Fibroblast of lung (primary cell): ENCODE results near the gene PRPF6. TPM values are rescaled to one million over a fixed set of nuclear protein-coding genes. Genes with fewer than 3 reads are reported as not detected.

Experiments used
- DNase-seq, 2 donors: peaks; one replicate each; pipeline versions ENCODE4 v3.0.0 to v3.0.0-alpha.2; 2010; ENCODE audit warnings: low read depth in 2 of 2
- H2AFZ ChIP-seq: 2 replicates; pipeline ENCODE4 v1.5.1; 2012; ENCODE audit warnings: low read length, control low read depth, inconsistent platforms
- H3K27ac ChIP-seq: 2 replicates; pipeline ENCODE4 v1.5.1; 2011; ENCODE audit warnings: low read length, control low read depth; ENCODE audit not compliant: insufficient read depth
- H3K27me3 ChIP-seq: 2 replicates; pipeline ENCODE4 v1.5.1; 2011; ENCODE audit warnings: mild to moderate bottlenecking, low read length; ENCODE audit not compliant: control insufficient read depth, insufficient read depth
- H3K36me3 ChIP-seq: 2 replicates; pipeline ENCODE4 v1.5.1; 2011; ENCODE audit warnings: low read length; ENCODE audit not compliant: control insufficient read depth, insufficient read depth
- H3K4me1 ChIP-seq: 2 replicates; pipeline ENCODE4 v1.5.1; 2011; ENCODE audit warnings: low read length; ENCODE audit not compliant: control insufficient read depth, insufficient read depth; ENCODE audit errors: extremely low read depth
- H3K4me2 ChIP-seq: 2 replicates; pipeline ENCODE4 v1.5.1; 2011; ENCODE audit warnings: low read length, control low read depth; ENCODE audit not compliant: insufficient read depth; ENCODE audit errors: extremely low read depth
- H3K4me3 ChIP-seq, 4 experiments: fragments of 200-600 bp in 1 of 4; sonication (generic) in 1 of 4; replicated peaks in 1 of 4; 2 replicates each; pipeline ENCODE4 v1.5.1; 2011 to 2016; ENCODE audit warnings: low read length in 4 of 4, low read depth in 3 of 4, mild to moderate bottlenecking in 3 of 4, control low read depth in 2 of 4, inconsistent platforms in 1 of 4, mixed read lengths in 1 of 4; ENCODE audit not compliant: insufficient read depth in 1 of 4; ENCODE audit errors: control extremely low read depth in 1 of 4
- H3K79me2 ChIP-seq: 2 replicates; pipeline ENCODE4 v1.5.1; 2012; ENCODE audit warnings: mild to moderate bottlenecking, low read length, inconsistent platforms; ENCODE audit not compliant: control insufficient read depth, insufficient read depth
- H3K9ac ChIP-seq: 2 replicates; pipeline ENCODE4 v1.5.1; 2011; ENCODE audit warnings: mild to moderate bottlenecking, low read length, control low read depth; ENCODE audit not compliant: insufficient read depth
- H3K9me3 ChIP-seq: 2 replicates; pipeline ENCODE4 v1.5.1; 2012; ENCODE audit warnings: low read depth, low read length; ENCODE audit not compliant: control insufficient read depth, insufficient read depth
- H4K20me1 ChIP-seq: 2 replicates; pipeline ENCODE4 v1.5.1; 2011; ENCODE audit warnings: low read length; ENCODE audit not compliant: control insufficient read depth, insufficient read depth; ENCODE audit errors: extremely low read depth
- EZH2 ChIP-seq: IDR thresholded peaks from 2 replicates; pipeline ENCODE4 v1.5.1; 2012; ENCODE audit warnings: low read length, control low read depth, mild to moderate bottlenecking; ENCODE audit errors: missing control alignments
- polyA plus RNA-seq, 2 donors: library from polyadenylated mRNA; depleted of rRNA in 1 of 2; stranded (reverse) in 1 of 2; unstranded in 1 of 2; fragments of >200 nt; gene quantifications; 2 replicates each; pipeline ENCODE4 v1.2.1, GENCODE V29; 2011 to 2012; ENCODE audit warnings: missing spikeins in 1 of 2
- total RNA-seq: library from RNA; depleted of rRNA; stranded (reverse); fragments of >200 nt; gene quantifications from 2 replicates; pipeline ENCODE4 v1.2.1, GENCODE V29; 2014
- TF ChIP-seq, protein P1 (sequence below), 2 donors: IDR thresholded peaks in 1 of 2; conservative IDR thresholded peaks in 1 of 2; 1 replicate in 1 of 2; 2 replicates in 1 of 2; pipeline ENCODE4 v1.5.1; 2011 to 2012; ENCODE audit warnings: low read length in 2 of 2, control low read depth in 1 of 2, inconsistent platforms in 1 of 2, low read depth in 1 of 2, mild to moderate bottlenecking in 1 of 2

The PRPF6 gene
- total and polyA plus RNA-seq, 2 donors (not counting 1 experiment from before 2014, with no cell fraction given) = 28.2 to 52.0 TPM

DNA sequence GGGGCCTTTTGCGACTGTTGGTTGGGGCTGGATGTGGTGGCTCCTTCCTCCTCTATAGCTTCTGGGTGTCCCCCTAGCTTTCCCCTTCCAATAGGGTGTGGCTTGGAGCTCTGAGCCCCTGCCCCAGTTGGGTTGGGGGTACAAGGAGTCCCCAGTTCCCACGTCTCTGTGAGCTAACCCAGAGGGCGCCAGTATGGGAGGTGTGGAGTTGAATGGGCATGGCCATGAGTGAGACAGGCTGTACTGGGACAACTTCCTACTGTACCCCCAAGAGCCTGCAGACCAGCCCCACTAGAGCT is 56.2 kb downstream of the PRPF6 start:
- DNase-seq = no peak
- Histone ChIP-seq H3K79me2 (no peaks in the 10 kb centered on the region), H3K9me3 (no peaks in the 10 kb centered on the region), H3K27me3 (peaks cover 23% of the 10 kb centered on the region), H3K4me3 (no peak overlapping the region), H3K36me3 (peaks cover 8% of the 10 kb centered on the region), H3K27ac (no peak overlapping the region), H2AFZ (no peak overlapping the region), H4K20me1 (no peaks in the 10 kb centered on the region), H3K9ac (no peak overlapping the region), H3K4me1 (no peaks in the 10 kb centered on the region), H3K4me2 (no peak overlapping the region)
- TF ChIP-seq, protein P1, sequence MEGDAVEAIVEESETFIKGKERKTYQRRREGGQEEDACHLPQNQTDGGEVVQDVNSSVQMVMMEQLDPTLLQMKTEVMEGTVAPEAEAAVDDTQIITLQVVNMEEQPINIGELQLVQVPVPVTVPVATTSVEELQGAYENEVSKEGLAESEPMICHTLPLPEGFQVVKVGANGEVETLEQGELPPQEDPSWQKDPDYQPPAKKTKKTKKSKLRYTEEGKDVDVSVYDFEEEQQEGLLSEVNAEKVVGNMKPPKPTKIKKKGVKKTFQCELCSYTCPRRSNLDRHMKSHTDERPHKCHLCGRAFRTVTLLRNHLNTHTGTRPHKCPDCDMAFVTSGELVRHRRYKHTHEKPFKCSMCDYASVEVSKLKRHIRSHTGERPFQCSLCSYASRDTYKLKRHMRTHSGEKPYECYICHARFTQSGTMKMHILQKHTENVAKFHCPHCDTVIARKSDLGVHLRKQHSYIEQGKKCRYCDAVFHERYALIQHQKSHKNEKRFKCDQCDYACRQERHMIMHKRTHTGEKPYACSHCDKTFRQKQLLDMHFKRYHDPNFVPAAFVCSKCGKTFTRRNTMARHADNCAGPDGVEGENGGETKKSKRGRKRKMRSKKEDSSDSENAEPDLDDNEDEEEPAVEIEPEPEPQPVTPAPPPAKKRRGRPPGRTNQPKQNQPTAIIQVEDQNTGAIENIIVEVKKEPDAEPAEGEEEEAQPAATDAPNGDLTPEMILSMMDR (conservative IDR thresholded peaks at IDR 0.05 in 1 of 2, IDR thresholded peaks at IDR 0.05 in 1 of 2; ENCODE audit: low read depth in 1 of 2, low read length in 2 of 2) = no peak
- TF ChIP-seq EZH2 = no peak

GRCh38 chr20:64037498-64038213 is 56.7 kb downstream of the PRPF6 start:
- Histone ChIP-seq H3K4me1 (no peaks in the 10 kb centered on the region), H3K36me3 (peaks cover 6% of the 10 kb centered on the region), H2AFZ (no peak overlapping the region), H3K9me3 (no peaks in the 10 kb centered on the region), H3K9ac (no peak overlapping the region), H3K4me3 (no peak overlapping the region), H3K27ac (no peak overlapping the region), H3K4me2 (no peak overlapping the region), H3K27me3 (peaks cover 26% of the 10 kb centered on the region), H4K20me1 (no peaks in the 10 kb centered on the region), H3K79me2 (no peaks in the 10 kb centered on the region)
- TF ChIP-seq, protein P1 (conservative IDR thresholded peaks at IDR 0.05 in 1 of 2, IDR thresholded peaks at IDR 0.05 in 1 of 2; ENCODE audit: low read depth in 1 of 2, low read length in 2 of 2) = no peak
- peak; percentile 56 for TF ChIP-seq EZH2
- DNase-seq = no peak

DNA sequence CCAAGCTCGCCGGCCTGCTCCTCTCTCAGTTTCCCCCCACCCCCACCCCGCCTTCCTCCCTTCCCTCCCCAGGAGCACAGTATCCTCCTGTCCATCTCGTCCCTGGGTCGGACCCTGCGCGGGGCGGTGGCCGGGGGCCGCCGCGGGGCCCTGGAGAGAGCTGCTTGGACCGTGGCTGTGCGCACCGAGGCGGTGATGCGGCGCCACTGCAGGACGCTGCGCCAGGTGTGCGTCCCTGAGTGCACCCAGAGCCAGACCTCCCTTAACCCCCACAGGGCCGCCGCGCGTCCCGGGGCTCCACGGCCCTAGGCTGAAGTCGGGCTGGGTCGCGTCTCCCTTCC is 57.3 kb downstream of the PRPF6 start:
- Histone ChIP-seq H3K4me3 (no peak overlapping the region), H3K9me3 (no peaks in the 10 kb centered on the region), H4K20me1 (no peaks in the 10 kb centered on the region), H3K27ac (no peak overlapping the region), H2AFZ (no peak overlapping the region), H3K27me3 (peaks cover 26% of the 10 kb centered on the region), H3K79me2 (no peaks in the 10 kb centered on the region), H3K4me2 (no peak overlapping the region), H3K4me1 (no peaks in the 10 kb centered on the region), H3K9ac (no peak overlapping the region), H3K36me3 (peaks cover 6% of the 10 kb centered on the region)
- no peak for TF ChIP-seq EZH2
- TF ChIP-seq, protein P1 (conservative IDR thresholded peaks at IDR 0.05 in 1 of 2, IDR thresholded peaks at IDR 0.05 in 1 of 2; ENCODE audit: low read depth in 1 of 2, low read length in 2 of 2) = no peak
- no peak for DNase-seq
